Glomerular visceral epithelial cell (primary cell): ENCODE results near the gene SFN.
"Not testable (repeated sequence)": the region's sequence is repeated elsewhere in the genome, so short reads cannot be mapped to it uniquely, and the experiment has no call there.

ENCODE experiments used
- DNase-seq: peaks from one replicate; pipeline ENCODE4 v3.0.0-alpha.2; 2016; ENCODE audit errors: extremely low spot score

SFN gene

DNA sequence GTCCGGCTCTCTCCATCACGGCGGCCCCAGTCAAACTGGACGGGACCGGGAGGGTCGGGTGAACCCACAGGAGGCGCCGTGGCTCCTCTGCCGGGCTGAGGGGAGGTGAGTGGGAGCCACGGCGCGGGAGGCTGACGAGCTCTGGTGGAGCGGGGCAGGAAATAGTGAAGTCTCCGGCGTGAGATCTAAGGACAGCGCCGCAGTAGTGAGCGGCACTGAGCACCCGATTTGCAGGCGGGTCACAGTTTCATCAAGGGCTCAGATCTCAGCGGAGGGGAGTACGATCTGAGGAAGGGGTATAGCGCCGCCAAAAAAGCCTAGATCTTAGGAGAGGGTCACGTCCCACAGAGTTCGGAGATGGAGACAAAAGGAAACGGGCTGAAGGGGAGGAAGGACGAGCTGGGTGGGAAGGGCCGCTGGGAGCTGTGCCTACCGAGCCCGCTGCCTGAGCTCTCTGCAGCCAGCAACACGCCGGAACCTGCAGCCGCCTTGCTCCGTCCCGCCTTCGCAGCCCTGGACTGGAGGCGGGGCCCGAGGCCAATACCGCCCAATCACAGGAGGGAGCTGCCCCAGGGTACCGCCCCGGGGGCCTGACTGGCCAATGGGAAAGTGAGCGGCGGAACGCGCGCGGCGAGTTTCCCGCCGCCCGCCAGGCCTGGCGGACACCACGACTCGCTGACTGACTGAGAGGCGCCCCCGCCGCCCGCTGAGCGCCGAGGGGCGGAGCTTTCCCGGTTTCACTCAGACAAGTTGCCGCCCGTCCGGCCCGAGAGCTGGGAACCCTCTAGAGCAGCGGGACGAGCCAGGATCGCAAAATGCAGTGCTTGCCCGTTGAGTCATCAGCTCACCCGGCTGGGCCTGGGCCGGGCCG, 1.9 kb downstream of the SFN start:
- peak; percentile 99 for DNase-seq

DNA sequence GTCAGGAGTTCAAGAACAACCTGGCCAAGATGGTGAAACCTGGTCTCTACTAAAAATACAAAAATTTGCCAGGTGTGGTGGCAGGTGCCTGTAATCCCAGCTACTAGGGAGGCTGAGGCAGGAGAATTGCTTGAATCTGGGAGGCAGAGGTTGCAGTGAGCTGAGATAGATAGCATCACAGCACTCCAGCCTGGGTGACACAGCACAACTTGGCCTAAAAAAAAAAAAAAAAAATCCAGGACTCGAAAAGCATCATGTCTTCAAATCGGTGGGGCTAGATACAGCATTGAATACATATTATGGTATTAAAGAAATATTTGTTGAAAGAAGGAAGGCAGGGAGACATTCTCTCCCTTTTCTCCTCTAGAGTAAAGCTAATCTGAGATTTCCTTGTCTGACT, 10.1 kb downstream of the SFN start:
- not testable (repeated sequence) for DNase-seq

DNA sequence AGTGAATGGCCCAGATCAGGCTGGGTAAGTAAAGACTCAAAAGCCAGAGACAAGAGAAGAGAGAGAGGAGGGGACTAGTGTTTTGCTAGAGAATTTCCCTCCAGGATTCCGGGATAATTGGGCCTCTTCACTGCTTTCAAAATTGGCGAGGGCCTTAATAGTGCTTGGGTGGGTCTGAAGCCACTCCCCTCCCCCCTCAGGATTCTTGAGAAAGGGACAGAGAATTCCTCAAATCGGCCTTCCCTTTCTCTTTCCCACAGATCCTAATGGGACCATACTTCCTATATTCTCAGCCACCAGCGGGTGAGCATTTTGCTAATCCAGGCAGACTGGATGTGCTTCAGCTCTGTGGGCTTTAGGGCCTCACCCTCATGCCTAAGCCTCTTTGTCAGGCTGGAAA, 11.9 kb downstream of the SFN start:
- no peak for DNase-seq

DNA sequence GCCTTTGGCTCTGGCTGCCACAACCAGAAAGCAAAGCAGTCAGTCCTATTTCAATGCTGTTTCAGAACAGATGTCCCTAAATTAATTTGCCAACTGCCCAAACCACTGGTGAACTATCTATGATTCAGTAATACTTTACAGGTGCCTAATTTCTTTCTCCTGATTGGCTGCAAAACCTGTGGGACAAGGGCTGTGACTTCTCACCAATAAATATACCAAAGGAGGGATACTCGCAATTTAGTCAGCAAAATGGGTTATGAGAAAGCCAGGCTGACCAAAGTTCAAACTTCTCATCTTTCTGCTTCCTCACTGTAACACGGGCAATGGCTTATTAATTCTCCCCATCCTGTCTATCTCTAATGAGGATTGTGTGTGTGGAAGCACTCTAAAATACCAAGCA, 14.4 kb downstream of the SFN start:
- no peak for DNase-seq

DNA sequence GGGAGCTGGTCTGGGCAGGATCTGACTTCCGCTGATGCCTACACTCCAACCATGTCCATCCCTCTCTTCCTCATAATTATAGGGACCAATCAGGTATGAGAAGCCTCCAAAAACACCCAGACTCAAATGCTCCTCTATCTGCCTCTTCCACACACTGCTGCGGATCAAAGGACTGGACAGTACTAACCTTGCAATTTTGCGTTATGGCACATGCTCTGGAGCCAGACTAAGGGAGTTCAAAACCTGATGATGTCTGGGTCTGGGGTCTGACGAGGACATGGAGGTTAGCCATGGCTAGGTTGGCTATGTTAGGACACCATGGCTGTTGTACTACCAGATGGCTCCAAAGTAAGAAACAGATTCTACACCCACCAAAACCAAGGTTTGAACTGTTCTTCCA, 16.8 kb downstream of the SFN start:
- DNase-seq, result no peak

DNA sequence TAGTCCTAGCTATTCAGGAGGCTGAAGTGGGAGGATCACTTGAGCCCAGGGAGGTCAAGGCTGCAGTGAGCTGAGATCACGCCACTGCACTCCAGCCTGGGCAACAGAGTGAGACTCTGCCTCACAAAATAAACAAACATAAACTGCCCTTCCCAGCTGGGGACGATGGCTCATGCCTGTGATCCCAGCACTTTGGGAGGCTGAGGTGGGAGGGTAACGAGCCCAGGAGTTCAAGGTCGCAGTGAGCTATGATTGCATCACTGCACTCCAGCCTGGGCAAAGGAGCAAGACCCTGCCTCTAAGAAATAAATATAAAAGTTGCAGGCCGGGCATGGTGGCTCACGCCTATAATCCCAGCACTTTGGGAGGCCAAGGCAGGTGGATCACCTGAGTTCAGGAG, 18.7 kb downstream of the SFN start:
- not testable (repeated sequence) for DNase-seq

DNA sequence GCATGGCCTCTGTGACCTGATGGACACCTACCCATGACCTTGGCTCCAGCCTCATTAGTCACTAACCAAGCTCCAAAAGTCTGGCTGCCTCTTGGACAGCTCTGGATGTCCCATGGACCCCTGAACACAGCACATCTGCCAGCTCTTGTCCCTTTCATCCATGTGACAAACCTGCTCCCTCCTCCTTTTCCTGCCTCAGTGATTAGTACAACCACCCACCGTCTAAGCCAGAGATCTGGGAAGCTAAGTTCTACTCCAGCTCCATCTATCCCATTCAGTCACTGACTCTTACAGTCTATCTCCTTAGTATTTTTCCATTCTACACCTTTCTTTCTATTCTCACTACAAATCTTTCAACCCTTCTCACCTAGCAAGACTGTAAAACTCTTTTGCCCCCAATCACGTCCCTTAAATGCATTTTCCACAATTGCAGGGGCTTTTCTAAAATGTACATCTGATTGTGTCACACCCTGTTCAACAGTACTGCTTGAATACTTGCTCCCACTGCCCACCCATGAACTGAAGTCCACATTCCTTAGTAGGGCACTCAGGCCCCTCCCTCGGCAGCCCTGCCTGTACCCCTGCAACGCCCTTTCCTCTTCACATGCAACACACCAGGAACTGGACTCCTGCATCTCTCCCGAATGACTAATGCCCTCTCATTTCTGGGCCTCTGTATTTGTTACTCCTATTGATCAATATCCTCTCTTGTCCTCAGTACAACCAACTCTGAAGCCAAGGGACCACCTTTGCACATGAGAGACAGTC, 19.9 kb downstream of the SFN start:
- no peak for DNase-seq

DNA sequence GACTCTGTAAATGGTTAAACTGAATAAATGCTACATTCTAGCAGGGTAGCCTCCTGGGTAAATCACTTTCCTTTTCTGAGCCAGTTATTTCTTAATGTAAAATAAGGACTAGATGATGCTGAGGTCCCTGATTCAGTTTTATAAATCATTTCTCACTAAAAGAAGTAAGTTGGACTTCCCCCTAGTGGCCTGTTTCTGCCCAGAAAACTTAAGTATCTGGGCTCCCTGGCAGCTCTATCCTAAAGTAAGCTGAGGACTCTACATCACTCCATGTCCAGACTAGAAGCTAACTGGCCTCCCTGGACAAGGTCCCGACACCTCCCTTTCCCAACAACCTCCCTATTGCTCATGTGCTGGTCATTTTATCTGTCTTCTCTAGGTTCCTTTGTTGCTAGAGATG, 24.2 kb downstream of the SFN start:
- peak; percentile 49 for DNase-seq

DNA sequence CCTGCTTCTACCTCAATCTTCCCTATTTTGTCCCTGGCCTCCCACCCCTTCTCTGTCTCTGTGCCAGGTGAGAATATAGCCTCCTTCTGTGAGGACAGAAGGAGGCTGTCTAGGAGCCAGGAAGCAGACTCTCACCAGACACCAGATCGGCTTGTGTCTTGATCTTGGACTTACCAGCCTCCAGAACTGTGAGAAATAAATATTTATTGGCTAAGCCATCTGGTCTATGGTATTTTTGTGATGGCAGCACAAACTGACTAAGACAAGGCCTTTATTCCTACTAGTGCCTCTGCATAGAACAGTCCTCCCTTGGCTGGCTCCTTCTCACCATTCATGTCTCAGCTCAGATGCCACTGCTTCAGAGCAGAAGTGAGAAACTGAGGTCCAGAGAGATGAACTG, 25.3 kb downstream of the SFN start:
- DNase-seq, result no peak

DNA sequence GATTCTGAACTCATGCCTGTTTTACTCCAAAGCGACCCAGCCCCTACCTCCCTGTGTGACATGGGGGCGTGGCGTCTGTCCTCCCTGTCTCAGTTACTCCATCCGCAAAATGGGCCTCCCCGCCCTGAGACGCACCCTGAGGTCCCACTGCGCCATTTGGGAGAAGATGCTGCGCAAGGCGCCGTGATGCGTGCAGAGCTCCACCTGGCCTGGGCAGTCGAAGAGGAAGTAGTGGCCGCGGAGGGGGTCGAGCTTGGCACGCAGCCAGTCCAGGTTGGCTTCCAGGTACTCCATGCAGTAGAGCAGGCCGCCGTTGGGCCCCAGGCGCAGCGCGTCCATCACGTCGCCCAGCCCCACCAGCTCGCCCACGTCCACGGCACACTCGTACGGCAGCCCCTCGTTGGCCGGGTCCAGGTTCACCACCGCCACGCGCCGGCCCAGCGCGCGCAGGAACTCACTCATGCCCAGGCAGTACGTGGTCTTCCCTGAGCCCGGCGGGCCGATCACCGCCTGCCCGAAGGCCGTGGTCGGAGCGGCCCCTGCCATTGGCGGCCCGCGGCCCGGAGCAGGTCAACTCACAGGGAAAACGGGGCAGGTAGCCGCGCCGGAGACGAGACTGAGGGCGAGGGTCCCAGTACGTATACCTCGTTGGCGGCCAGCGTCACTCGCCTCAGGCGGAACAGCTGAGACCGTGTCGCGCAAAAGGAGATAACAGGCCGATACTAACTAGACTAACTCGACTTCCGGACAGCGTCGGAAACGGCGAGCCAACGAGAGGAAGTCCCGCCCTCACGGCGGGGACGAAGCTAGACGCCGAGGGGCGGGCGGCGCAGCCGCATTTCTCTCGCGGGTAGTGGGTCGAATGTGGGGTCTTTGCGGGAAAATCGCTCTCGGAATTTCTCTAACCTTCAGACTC, 26.9 kb downstream of the SFN start, which contains the start of gene GPN2:
Gene GPN2, minus strand, starts transcription at position 733 of the 916 bp plus-strand sequence. Its CDS starts 187 bp downstream, at position 546.
- DNase-seq, result peak; percentile 67

DNA sequence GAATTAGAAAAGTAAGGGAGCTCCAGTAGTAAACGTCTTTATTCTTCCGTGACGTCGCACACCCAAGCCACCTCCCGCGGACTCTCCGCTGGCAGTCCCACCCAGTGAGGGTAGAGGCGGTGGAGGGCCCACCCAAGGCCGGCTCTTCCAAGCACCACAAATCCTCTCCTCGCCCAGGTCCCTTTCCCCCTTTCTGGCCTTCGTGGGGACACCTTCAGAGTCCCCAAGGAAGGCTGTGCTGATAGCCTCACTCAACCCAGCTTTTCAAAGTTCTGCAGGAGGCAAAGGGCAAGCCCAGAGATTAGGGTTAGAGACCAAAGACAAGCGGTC, 27.5 kb downstream of the SFN start:
- no peak for DNase-seq

DNA sequence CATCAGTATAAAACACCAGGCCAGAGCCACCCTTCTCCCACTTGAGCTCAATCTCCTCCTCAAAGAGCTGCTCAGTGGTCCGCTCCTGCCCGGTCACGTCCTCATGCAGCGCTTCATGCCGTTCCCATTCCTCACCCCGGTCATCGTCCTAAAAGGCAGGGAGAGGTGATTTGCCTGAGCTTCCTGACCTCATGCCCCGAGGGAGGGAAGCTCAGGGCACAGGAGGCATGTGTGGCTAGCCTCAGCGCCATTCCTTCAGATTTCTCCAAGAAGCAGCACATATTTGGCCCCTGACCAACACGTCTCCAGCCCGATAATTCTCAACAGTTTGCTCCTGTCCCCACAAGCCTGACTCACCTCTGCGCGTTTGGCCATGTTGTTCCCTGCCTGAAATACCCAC, 31.3 kb downstream of the SFN start:
- DNase-seq, result no peak

DNA sequence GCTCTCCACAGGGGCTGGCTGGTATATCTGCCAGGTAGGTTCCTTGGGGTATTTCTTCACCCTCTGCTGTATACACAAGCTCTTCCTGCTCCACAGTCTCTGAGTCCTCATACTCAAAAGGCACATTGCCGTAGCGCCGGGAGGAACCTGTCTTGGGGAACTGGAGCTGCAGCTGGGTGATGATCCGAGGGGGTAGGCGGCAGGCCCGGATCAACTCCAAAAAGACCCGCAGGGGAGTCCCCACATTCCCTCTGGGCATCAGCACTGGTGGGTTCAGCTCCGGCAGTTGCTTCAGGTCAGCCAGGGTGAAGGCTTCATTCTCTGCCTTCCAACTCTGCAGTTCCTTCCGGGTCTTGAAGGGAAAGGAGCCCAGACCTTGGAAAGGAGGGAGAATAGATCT, 34.4 kb downstream of the SFN start:
- DNase-seq, result no peak

DNA sequence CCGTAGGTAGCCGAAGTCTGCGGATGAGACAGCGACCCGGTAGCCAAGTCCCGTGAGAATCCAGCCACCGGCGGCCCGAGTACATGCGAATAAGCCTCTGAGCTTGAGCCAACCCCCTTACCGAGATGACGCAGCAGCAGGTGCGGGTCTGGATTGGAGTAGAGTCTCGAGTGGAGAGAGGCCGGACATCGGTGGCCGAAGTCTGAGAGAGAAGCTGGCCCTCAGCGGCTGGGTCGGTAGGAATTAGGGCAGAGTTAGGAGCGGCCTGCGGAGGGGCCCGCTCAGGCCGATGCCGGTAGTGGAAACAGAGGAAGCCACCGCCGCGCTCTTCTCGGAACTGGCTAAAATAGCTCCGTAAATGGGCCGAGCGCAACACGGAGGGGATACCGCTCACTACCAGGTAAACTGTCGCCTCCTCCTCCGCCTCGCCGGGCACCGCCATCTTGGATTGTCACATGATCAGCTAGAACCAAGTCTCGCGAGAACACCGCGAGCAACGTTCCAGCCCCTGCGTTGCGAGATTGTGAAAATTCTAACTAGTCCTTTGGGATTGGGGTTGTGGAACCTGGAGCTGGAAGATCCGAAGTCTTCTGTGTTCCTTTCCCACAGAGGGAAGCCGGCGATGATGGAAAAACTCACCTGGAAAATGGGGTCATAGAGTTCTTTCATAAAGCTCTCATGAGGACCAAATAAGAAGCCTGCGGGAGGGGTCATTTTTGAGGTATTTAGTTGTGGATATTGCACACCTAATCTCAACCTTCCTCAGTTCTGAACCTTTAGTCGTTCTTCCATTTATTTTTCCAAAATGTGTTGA, 37.3 kb downstream of the SFN start, which contains the start of gene GPATCH3:
Gene GPATCH3, minus strand, starts transcription at position 467 of the 814 bp plus-strand sequence. Its CDS starts 25 bp downstream, at position 442.
- DNase-seq, result peak; percentile 91

DNA sequence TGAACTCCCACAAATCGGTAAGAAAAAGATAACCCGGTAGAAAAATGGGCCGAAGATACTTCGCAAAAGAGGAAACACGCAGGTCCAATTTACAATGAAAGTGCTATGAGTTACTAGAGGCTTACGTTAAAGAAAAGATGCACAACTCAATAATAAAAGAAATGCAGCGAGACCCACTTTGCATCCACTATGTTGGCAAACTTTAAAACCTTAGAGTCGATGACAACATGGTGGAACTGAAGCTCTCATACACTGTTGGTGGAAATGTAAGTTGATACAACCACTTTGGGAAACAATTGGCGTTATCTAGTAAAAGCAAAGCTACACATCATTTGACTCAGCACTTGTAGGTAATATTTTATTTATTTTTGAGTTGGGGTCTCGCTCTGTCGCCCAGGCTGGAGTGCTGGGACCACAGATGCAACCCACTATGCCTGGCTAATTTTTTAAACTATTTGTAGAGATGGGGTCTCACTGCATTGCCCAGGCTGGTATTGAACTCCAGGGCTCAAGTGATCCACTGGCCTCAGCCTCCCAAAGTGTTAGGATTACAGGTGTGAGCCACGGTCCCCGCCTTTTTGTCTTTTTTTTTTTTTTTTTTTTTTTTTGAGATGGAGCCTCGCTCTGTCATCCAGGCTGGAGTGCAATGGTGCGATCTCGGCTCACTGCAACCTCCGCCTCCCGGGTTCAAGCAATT, 38.0 kb downstream of the SFN start:
- no peak for DNase-seq

DNA sequence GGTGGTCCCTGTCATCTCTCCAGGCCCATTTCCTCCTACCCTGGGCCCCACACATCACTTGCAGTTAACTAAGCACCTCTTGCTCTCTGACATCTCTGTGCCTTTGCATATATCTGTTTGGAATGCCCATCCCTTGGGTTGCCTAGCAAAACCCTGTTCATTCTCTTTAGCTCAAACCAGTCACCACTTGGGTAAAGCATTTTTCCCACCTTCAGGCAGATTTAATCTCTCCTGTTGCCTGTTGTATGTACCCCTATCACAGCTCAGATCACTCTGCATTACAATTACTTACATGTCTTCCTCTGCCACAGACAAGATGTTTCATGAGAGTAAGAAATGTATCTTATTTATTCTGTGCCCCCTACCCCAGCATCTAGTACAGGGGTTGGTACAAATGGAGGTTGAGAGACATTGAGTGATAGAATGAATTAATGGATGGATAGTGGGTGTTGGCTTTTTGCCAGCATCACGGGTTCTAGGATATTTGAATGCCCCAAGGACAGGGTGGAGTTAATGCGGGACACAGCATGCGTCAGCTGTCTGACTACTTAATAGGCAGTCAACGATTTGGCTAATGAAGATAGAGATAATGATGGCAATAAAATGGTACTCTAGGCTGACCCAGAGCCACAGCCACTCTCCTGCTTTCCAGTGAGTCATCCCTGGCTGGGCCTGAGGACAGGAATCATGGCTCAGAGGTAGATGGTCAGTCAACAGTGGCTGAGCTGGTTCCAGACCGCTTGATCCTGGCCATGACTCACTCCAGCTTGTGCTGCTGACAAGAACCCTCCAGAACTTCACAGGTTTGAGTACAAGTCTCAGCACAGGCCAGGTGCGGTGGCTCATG, 44.3 kb downstream of the SFN start:
- DNase-seq, result peak; percentile 92

DNA sequence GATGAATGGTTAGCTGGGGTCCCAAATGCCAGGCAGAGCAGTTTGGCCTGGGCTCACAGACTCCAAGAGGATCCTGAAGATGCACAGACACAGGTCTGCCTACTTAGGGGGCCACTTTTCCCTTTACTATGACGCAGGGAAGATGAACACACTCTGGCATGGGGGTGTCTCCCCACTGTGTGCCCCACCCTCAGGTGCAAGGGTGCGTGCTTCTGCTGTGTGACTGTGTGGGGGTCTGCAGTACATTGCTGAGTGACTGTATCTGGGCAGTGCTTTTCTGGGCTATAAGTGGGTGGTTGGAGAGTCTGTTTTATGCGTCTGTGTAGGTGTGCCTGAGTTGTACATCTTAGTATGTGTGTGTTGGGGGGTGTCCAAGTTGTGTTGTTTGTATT, 47.0 kb downstream of the SFN start:
- no peak for DNase-seq

DNA sequence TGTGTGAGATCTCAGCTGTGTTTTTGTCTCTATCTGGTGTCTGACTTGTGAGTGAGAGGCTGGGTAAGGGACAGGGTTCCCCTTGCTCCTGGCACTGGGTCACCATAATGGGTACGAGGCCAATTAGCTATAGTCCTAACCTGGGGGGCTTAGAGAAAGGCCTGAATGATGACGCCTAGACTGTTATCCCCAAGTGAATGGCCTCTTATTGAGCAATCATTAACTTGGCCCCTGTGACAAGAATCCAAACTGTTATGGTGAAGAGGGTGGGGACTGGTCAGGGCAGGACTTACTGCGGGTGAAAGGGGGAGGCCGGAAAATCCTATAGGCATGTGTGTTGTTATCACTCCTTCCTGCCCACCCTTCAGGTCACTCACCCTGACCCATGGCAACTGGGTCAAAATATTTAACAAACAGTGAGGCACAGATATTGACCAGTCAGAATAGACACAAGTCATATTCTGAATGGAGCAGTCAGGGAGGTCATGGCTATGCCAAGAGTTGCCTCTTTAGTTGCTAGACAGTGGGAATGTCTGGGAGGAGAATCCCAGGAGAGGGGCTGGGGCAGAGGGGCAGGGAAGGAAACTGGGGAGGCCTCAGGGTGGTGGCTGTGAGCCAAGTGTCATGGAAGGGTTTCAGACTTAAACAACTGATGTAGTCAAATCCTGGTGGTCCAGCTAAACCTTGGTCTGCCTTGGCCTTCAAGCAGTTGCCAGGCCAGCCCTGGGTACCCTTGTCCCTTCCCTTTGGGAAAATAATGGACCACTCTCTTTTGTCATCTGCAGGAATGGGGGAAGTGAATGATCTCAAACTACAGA, 47.6 kb downstream of the SFN start:
- DNase-seq, result no peak
